Measurements from ENCODE around the gene SEMA3F.

The SEMA3F gene

DNA sequence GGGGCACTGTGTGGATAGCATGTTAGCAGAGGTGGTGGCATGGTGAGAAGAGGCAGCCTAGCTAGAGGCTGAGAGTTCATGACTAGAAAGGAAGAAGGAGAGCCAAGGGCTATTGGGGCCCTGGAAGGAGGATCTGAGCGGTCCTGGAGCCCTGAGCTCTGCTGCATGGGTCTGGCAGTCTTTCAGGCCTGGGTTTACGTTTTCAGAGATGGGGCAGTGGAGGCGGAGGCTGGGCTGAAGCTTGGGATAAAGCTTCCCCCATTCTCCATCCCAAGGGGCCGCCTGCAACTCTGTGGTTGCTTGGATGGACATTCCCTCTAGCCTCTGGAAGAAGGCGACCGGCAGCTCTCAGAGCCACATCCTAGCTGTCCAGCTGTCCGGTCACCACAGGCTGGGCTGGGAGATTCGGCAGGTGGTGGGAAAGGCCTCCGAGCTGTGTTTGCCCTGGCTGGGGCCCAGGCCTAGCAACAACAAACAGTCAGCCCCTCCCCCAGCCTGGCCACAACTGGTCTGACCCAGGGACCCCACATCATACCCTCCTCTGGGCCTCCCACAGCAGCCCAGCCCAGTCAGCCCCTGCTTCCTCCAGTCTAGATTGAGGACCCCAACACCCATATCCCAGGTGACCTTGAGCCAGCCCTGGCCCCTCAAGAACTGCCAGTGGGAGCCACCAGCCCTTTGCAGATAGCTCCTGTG, 48.1 kb downstream of the SEMA3F start:
- no peak overlapping the region for H3K4me3 ChIP-seq (replicated peaks; ENCODE audit: insufficient read depth, low read length)
- no peak overlapping the region for H3K27ac ChIP-seq (replicated peaks)
- peaks cover 51% of the 10 kb centered on the region for H3K27me3 ChIP-seq (ENCODE audit: insufficient read depth, poor library complexity, severe bottlenecking)
- TF ChIP-seq, protein P1, sequence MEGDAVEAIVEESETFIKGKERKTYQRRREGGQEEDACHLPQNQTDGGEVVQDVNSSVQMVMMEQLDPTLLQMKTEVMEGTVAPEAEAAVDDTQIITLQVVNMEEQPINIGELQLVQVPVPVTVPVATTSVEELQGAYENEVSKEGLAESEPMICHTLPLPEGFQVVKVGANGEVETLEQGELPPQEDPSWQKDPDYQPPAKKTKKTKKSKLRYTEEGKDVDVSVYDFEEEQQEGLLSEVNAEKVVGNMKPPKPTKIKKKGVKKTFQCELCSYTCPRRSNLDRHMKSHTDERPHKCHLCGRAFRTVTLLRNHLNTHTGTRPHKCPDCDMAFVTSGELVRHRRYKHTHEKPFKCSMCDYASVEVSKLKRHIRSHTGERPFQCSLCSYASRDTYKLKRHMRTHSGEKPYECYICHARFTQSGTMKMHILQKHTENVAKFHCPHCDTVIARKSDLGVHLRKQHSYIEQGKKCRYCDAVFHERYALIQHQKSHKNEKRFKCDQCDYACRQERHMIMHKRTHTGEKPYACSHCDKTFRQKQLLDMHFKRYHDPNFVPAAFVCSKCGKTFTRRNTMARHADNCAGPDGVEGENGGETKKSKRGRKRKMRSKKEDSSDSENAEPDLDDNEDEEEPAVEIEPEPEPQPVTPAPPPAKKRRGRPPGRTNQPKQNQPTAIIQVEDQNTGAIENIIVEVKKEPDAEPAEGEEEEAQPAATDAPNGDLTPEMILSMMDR (IDR thresholded peaks at IDR 0.05; ENCODE audit: insufficient read depth, low read length): no peak
- TF ChIP-seq GABPA (IDR thresholded peaks at IDR 0.05; ENCODE audit: low read depth): no peak
- no peak for TF ChIP-seq POLR2AphosphoS5 (IDR thresholded peaks at IDR 0.05; ENCODE audit: low read depth)
- TF ChIP-seq SPI1 (IDR thresholded peaks at IDR 0.05; ENCODE audit: borderline replicate concordance, low read depth): no peak
- TF ChIP-seq, protein P2, sequence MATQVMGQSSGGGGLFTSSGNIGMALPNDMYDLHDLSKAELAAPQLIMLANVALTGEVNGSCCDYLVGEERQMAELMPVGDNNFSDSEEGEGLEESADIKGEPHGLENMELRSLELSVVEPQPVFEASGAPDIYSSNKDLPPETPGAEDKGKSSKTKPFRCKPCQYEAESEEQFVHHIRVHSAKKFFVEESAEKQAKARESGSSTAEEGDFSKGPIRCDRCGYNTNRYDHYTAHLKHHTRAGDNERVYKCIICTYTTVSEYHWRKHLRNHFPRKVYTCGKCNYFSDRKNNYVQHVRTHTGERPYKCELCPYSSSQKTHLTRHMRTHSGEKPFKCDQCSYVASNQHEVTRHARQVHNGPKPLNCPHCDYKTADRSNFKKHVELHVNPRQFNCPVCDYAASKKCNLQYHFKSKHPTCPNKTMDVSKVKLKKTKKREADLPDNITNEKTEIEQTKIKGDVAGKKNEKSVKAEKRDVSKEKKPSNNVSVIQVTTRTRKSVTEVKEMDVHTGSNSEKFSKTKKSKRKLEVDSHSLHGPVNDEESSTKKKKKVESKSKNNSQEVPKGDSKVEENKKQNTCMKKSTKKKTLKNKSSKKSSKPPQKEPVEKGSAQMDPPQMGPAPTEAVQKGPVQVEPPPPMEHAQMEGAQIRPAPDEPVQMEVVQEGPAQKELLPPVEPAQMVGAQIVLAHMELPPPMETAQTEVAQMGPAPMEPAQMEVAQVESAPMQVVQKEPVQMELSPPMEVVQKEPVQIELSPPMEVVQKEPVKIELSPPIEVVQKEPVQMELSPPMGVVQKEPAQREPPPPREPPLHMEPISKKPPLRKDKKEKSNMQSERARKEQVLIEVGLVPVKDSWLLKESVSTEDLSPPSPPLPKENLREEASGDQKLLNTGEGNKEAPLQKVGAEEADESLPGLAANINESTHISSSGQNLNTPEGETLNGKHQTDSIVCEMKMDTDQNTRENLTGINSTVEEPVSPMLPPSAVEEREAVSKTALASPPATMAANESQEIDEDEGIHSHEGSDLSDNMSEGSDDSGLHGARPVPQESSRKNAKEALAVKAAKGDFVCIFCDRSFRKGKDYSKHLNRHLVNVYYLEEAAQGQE (IDR thresholded peaks at IDR 0.05; ENCODE audit: insufficient replicate concordance, low read depth): no peak
- no peak for DNase-seq (ENCODE audit: low read depth in 1 of 2, low spot score in 1 of 2)

DNA sequence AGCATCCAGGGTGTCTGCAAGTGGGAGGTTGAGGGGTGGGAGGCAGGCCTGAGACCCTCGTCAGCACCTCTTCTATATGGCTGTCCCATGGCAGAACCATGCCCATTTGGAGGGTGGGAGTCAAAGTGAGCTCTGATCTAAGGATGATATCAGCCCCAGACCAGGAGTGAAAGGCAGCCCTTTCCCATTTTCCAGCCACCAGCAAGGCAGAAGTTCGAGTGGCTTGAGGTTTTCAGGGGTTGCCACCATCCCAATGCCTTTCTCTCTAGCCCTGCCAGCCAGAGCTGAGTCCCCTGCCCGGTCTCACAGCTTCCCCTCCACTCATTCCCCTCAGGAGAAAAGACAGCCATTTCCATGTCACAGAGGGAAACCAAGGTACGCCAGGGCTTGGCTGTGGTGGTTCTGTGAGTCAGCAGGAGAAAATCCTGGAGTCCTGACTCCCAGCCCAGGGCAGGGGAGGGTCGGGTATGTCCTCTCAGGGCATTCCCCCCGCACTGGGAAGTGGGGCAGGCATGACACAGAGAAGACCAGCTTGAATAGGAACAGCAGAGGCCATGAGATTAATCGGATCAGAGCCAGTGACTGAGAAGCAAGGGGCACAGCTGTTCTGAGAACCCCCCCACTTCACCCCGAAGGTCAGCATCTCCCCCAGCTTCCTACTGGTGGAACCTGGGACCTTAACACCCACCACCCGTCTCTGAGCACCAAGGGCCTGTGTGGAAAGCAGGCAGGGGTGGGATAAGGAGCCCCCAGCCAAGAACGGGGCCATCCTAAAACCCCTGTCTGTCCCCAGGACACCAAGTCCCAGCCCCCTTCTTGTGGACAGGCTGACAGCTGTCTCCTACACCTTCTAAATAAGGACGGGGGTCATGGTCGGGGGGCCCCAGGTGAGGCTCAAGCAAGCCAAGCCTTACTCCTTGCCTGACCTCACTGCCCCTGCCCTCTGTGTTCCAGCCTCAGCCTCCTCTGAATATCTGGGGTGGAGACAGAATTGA, 49.0 kb downstream of the SEMA3F start:
- no peak overlapping the region for H3K4me3 ChIP-seq (replicated peaks; ENCODE audit: insufficient read depth, low read length)
- no peak for DNase-seq (ENCODE audit: low read depth in 1 of 2, low spot score in 1 of 2)
- peaks cover 50% of the 10 kb centered on the region for H3K27me3 ChIP-seq (ENCODE audit: insufficient read depth, poor library complexity, severe bottlenecking)
- no peak for TF ChIP-seq POLR2AphosphoS5 (IDR thresholded peaks at IDR 0.05; ENCODE audit: low read depth)
- TF ChIP-seq, protein P1 (IDR thresholded peaks at IDR 0.05; ENCODE audit: insufficient read depth, low read length): no peak
- TF ChIP-seq SPI1 (IDR thresholded peaks at IDR 0.05; ENCODE audit: borderline replicate concordance, low read depth): no peak
- TF ChIP-seq, protein P2 (IDR thresholded peaks at IDR 0.05; ENCODE audit: insufficient replicate concordance, low read depth): no peak
- no peak for TF ChIP-seq GABPA (IDR thresholded peaks at IDR 0.05; ENCODE audit: low read depth)
- no peak overlapping the region for H3K27ac ChIP-seq (replicated peaks)

DNA sequence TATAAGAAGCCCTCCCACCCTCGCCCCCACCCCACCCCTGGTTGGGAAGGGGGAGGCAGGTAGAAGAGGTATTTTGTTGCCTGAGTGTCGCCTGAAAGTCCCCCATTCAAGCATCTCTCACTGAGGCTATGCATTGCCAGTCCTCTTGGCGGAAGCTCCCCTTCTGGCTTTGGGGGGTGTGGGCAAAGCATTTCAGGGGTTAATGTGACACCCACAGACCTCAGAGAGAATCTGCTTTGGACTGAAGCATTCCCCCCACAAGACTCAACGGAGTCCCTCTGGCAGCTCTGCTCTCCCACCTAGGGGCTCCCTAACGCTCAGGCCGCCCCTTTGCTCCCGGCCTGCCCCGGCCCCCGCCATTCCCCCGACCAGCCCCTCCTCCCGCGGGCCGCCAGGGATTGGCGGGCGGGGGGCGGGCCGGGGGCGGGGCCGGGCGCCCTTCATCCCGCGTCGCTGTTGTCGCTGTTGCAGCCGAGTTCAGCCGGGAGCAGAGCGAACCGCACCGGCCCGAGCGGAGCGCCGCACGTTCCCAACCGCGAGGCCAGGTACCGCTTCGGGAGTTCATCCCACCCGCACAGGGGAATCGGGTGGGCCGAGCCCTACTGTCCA, 49.8 kb downstream of the SEMA3F start, which contains the start of gene SLC38A3:
Gene SLC38A3, plus strand, starts transcription at position 468 of the 609 bp plus-strand sequence. CDS start 8,929 bp downstream, outside the sequence.
- H3K27ac ChIP-seq (replicated peaks): no peak within 1 kb of the TSS
- peaks cover 49% of the 10 kb centered on the region for H3K27me3 ChIP-seq (ENCODE audit: insufficient read depth, poor library complexity, severe bottlenecking)
- no peak for DNase-seq (ENCODE audit: low read depth in 1 of 2, low spot score in 1 of 2)
- H3K4me3 ChIP-seq (replicated peaks; ENCODE audit: insufficient read depth, low read length): no peak within 1 kb of the TSS
- TF ChIP-seq, protein P2 (IDR thresholded peaks at IDR 0.05; ENCODE audit: insufficient replicate concordance, low read depth): no peak
- no peak for TF ChIP-seq SPI1 (IDR thresholded peaks at IDR 0.05; ENCODE audit: borderline replicate concordance, low read depth)
- no peak for TF ChIP-seq GABPA (IDR thresholded peaks at IDR 0.05; ENCODE audit: low read depth)
- TF ChIP-seq, protein P1 (IDR thresholded peaks at IDR 0.05; ENCODE audit: insufficient read depth, low read length): no peak
